Fibroblast of lung (primary cell): Measurements from ENCODE around the gene PSMG4.

ENCODE experiments used
- EZH2 ChIP-seq: IDR thresholded peaks from 2 replicates; pipeline ENCODE4 v1.5.1; 2012; ENCODE audit warnings: low read length, control low read depth, mild to moderate bottlenecking; ENCODE audit errors: missing control alignments
- TF ChIP-seq, protein P1 (sequence below), 2 donors: IDR thresholded peaks in 1 of 2; conservative IDR thresholded peaks in 1 of 2; 1 replicate in 1 of 2; 2 replicates in 1 of 2; pipeline ENCODE4 v1.5.1; 2011 to 2012; ENCODE audit warnings: low read length in 2 of 2, control low read depth in 1 of 2, inconsistent platforms in 1 of 2, low read depth in 1 of 2, mild to moderate bottlenecking in 1 of 2

DNA sequence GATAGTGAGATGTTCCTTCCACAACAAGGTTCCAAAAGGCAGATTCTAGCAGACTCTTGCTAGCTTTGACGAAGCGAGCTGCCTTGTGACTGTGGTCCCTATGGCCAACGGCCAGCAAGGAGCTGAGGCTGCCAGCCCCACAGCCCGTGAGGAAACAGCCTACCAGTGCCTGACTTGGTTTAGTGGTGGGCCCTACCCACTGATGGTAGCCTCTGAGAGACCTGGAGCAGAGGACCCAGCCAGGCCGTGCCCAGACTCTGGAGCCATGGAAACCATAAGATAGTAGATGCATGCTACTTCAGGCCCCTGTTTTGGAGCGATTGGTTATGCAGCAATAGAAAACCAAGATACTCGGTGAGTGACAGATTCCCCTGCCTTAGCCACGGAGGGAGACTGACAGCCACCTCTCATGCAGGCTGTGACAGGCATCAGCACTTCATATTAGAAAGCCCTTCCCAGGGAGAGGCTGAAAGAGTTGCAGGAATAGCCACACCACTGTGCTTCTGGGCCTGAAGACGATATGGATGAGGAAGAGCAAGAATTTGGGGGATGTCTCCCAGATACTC lies 19.2 kb downstream of the PSMG4 start:
- TF ChIP-seq, protein P1, sequence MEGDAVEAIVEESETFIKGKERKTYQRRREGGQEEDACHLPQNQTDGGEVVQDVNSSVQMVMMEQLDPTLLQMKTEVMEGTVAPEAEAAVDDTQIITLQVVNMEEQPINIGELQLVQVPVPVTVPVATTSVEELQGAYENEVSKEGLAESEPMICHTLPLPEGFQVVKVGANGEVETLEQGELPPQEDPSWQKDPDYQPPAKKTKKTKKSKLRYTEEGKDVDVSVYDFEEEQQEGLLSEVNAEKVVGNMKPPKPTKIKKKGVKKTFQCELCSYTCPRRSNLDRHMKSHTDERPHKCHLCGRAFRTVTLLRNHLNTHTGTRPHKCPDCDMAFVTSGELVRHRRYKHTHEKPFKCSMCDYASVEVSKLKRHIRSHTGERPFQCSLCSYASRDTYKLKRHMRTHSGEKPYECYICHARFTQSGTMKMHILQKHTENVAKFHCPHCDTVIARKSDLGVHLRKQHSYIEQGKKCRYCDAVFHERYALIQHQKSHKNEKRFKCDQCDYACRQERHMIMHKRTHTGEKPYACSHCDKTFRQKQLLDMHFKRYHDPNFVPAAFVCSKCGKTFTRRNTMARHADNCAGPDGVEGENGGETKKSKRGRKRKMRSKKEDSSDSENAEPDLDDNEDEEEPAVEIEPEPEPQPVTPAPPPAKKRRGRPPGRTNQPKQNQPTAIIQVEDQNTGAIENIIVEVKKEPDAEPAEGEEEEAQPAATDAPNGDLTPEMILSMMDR (conservative IDR thresholded peaks at IDR 0.05 in 1 of 2, IDR thresholded peaks at IDR 0.05 in 1 of 2; ENCODE audit: low read depth in 1 of 2, low read length in 2 of 2): no peak
- no peak for TF ChIP-seq EZH2
